ENCODE measurements around the gene TRPM8.
"Not testable (repeated sequence)": the region's sequence is repeated elsewhere in the genome, so short reads cannot be mapped to it uniquely, and the experiment has no call there.

TRPM8 gene

GRCh38 chr2:233935426-233935825 is 18.3 kb downstream of the TRPM8 start:
- FAIRE-seq (no peak), DNase-seq (ENCODE audit: insufficient read length, low spot score) (no peak)

DNA sequence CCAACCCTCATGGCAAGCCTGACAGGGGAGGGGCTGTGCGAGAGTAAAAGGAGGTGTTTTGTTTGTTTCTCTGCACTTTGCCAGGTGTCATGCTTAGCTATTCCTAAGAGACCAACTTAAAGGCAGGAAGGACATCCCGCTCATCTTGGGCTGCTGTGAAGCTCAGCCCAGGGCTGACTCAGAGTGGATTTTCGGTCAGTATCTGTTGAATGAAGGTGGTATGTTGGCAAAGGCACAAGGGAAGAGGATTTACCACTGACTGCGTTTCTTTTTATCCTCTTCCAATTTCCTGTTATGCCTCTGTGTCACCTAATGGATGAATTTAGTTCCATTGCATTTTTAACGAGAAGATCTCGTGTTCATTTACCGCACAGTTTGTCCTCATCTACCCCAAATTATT is 18.9 kb downstream of the TRPM8 start:
- FAIRE-seq = peak; percentile 20

GRCh38 chr2:233938676-233939370 is 21.6 kb downstream of the TRPM8 start:
- DNase-seq (ENCODE audit: insufficient read length, low spot score) (no peak), FAIRE-seq (no peak)

More for the DNA sequence above, 18.9 kb downstream of the TRPM8 start:
- no peak for DNase-seq (ENCODE audit: insufficient read length, low spot score)

DNA sequence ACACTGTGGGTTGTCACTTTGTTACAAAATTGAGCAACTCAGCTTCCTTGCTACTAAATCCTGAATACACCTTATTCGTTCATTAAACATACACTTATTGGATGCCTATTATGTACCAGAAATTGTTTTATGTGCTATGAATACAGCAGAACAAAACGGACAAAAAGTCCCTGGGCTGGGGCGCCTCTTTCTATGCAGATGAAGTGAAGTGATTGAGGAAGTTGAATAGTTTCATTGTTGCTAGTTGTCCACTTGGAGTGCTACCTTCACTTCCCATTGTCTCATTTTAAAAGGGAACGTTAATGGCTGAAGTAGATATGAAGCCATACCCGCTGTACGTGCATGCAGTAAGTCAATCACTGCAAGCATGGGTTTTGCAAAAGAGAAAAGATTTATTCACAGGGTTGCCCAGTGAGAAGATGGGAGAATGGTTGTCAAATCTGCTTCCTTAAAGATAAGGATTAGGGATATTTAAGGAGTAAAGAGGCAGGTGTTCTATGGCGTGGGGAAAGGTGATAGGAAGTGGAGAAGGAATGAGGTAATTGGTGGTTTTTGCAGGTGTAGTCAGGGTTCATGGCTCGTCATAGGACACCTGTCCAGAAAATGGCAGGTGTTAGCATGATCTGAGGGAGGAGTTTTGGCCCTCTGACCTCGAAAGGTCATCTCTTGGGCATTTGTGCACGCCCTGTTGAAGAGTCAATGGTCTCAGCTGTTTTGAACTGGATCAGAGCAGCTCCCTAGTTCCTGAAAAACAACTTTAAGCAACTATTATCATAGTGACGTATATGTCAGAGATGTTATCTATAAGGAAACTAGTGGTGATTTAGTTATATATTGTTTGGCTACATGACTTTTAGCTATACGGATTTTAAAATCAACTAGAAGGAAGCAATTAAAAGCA is 23.5 kb downstream of the TRPM8 start:
- DNase-seq (ENCODE audit: insufficient read length, low spot score) (no peak), FAIRE-seq (no peak)

- no peak for FAIRE-seq
Observed at GRCh38 chr2:233942731-233943130, 25.6 kb downstream of the TRPM8 start.

DNA sequence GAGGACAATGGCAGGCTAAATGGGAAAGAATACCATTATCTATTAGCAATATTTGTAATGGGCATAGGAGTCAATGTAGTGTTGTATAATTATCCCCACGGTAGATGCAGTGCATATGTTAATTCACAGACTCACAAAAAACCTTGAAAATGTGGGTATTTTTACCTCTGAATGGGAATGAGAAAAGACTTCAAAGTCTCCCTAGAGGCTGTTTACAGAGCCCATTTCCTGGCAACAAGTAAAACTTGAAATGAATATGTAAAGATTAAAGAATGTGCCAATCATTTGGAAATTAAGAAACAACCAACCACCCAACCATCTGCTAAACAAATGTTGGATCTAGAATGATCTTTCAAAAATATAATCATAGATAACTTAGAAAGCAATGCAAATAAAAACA is 27.1 kb downstream of the TRPM8 start:
- FAIRE-seq (no peak), DNase-seq (ENCODE audit: insufficient read length, low spot score) (no peak)

More at GRCh38 chr2:233942731-233943130, 25.6 kb downstream of the TRPM8 start:
- DNase-seq (ENCODE audit: insufficient read length, low spot score) = no peak

DNA sequence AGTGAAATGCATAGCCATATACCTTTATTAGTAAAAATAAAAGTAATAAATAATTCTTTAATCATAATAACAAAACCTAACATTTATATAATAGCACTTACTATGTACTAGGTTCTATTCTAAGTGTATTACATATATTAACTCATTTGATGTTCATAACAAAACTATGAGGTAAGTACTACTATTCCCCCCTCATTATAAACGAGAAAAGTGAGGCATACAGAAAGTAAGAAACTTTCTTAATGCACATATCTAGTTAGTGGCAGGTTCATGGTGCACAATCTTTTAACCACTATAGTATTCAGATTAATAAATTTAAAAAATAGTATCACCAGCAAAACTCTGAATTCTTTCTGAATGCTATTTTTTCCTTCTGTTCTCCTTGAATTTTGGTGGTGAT is 27.5 kb downstream of the TRPM8 start:
- DNase-seq (ENCODE audit: insufficient read length, low spot score) (no peak), FAIRE-seq (no peak)

DNA sequence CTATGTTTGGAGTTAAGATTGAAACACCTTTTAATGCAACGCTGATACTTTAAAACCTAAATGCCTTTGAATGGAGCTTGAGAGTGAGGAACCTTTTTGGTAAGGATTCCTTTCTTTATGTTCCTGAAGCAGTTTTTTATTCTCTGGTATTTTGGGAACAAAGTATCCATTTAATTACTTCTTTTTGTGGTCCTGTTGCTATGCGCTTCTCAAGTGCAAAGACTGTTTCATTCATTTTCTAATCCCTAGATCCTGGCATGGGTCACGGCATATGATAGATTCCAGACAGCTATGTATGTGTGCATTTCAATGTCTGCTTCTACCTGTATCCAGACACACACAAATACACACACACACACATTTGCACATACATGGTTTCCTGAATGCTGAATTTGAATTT is 28.0 kb downstream of the TRPM8 start:
- FAIRE-seq = no peak

GRCh38 chr2:233950078-233950825 is 33.1 kb downstream of the TRPM8 start:
- DNase-seq (ENCODE audit: insufficient read length, low spot score) = no peak
- no peak for FAIRE-seq

More for the DNA sequence above, 28.0 kb downstream of the TRPM8 start:
- DNase-seq (ENCODE audit: insufficient read length, low spot score) = no peak

GRCh38 chr2:233952335-233952734 is 35.2 kb downstream of the TRPM8 start:
- DNase-seq (ENCODE audit: insufficient read length, low spot score) (no peak), FAIRE-seq (no peak)

DNA sequence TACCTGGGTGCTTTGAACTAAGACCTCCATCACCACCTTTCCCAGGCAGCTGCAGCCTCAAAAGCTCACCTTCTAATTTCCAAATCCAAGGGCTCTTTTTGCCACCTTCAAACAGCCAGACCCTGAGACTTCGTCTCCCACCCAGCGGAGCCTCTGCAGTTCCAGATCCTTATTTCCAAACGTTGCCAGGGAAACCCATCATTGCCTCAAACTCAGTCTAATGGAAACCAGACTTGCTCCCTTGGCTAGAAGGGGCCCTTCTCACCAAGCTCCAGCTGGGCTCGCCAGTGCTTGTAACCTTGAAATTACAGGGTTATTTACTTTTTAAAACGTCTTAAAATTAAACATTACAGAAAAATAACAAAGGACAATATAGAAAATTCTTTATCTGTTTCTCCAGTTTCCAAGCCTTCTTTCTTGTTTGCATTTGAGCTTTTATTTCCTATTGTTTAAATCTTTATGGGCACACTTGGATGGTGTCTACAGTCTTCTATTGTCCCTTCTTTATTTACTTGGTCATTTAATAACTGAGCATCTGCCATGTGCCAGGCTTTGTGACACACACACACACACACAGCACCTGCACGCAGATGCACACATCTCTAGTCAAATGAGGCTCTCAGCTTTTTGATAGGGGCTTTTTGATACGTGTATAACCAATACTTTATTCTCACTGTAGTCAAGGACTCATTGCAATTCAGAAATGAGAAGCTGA is 36.1 kb downstream of the TRPM8 start:
- DNase-seq (ENCODE audit: insufficient read length, low spot score) (no peak), FAIRE-seq (no peak)

- no peak for FAIRE-seq
- DNase-seq (ENCODE audit: insufficient read length, low spot score) = no peak
Observed at GRCh38 chr2:233960203-233960602, 43.0 kb downstream of the TRPM8 start.

- no peak for FAIRE-seq
- no peak for DNase-seq (ENCODE audit: insufficient read length, low spot score)
Observed at GRCh38 chr2:233961905-233962304, 44.7 kb downstream of the TRPM8 start.

- DNase-seq (ENCODE audit: insufficient read length, low spot score) (no peak), FAIRE-seq (no peak)
Observed at GRCh38 chr2:233964581-233964980, 47.4 kb downstream of the TRPM8 start.

- FAIRE-seq (no peak), DNase-seq (ENCODE audit: insufficient read length, low spot score) (no peak)
Observed at GRCh38 chr2:233965032-233965603, 47.9 kb downstream of the TRPM8 start.

DNA sequence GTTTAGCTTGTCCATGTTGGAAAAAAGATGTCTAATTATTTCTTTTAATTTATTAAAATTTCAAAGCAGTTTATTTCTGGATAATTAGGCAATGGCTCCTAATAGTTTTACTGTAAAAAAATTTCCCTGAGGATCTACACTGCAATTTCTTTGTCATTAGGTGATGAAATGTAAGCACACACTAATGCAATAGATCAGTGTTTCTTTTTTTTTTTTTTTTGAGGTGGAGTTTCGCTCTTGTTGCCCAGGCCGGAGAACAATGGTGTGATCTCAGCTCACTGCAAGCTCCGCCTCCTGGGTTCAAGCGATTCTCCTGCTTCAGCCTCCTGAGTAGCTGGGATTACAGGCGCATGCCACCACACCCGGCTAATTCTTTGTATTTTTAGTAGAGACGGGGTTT is 48.5 kb downstream of the TRPM8 start:
- not testable (repeated sequence) for DNase-seq (ENCODE audit: insufficient read length, low spot score); FAIRE-seq

GRCh38 chr2:233966388-233966787 is 49.2 kb downstream of the TRPM8 start:
- no peak for DNase-seq (ENCODE audit: insufficient read length, low spot score)
- no peak for FAIRE-seq

GRCh38 chr2:233967164-233967563 is 50.0 kb downstream of the TRPM8 start:
- DNase-seq (ENCODE audit: insufficient read length, low spot score) = no peak
- no peak for FAIRE-seq

GRCh38 chr2:233968556-233968955 is 51.4 kb downstream of the TRPM8 start:
- DNase-seq (ENCODE audit: insufficient read length, low spot score) = no peak
- FAIRE-seq = no peak

GRCh38 chr2:233972460-233972859 is 55.3 kb downstream of the TRPM8 start:
- DNase-seq (ENCODE audit: insufficient read length, low spot score) = not testable (repeated sequence)

More at GRCh38 chr2:233972460-233972859, 55.3 kb downstream of the TRPM8 start:
- FAIRE-seq = not testable (repeated sequence)
